Measurements from ENCODE around the gene MARS1. TPM values are rescaled to one million over a fixed set of nuclear protein-coding genes. Genes with fewer than 3 reads are reported as not detected.

The MARS1 gene
- total and polyA plus RNA-seq, 8 donors = 92.5 to 168 (median 110) TPM

- TF ChIP-seq, protein P1, sequence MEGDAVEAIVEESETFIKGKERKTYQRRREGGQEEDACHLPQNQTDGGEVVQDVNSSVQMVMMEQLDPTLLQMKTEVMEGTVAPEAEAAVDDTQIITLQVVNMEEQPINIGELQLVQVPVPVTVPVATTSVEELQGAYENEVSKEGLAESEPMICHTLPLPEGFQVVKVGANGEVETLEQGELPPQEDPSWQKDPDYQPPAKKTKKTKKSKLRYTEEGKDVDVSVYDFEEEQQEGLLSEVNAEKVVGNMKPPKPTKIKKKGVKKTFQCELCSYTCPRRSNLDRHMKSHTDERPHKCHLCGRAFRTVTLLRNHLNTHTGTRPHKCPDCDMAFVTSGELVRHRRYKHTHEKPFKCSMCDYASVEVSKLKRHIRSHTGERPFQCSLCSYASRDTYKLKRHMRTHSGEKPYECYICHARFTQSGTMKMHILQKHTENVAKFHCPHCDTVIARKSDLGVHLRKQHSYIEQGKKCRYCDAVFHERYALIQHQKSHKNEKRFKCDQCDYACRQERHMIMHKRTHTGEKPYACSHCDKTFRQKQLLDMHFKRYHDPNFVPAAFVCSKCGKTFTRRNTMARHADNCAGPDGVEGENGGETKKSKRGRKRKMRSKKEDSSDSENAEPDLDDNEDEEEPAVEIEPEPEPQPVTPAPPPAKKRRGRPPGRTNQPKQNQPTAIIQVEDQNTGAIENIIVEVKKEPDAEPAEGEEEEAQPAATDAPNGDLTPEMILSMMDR (IDR thresholded peaks at IDR 0.05) = no peak
- peak; percentile 2 for ATAC-seq
- Histone ChIP-seq H3K36me3 (peaks cover 0 to 48% of the 10 kb centered on the region in 2 donors), H3K4me3 (peak overlapping the region in 1 of 2 donors; percentile 95), H3K27ac (peak overlapping the region; percentile 95 to 97), H3K4me1 (peaks cover 45 to 74% of the 10 kb centered on the region in 2 donors), H3K27me3 (no peaks in the 10 kb centered on the region), H3K9me3 (no peaks in the 10 kb centered on the region)
- peak in 3 of 4 donors; percentile 58 to 81 (median 61) for DNase-seq
- intact Hi-C loops (cut with DNase I) = no loop called here
Observed at GRCh38 chr12:57521525-57522010, 33.7 kb downstream of the MARS1 start.

GRCh38 chr12:57522011-57522886 lies 34.4 kb downstream of the MARS1 start, which contains the start of gene MBD6:
Gene MBD6, plus strand, starts transcription at chr12:57522824. Its CDS starts 1,480 bp downstream, at chr12:57524304.
- peaks cover 45 to 67% of the 10 kb centered on the region in 2 donors for H3K4me1 ChIP-seq
- no peaks in the 10 kb centered on the region for H3K27me3 ChIP-seq
- intact Hi-C loops (cut with DNase I) = no loop called here
- peak within 1 kb of the TSS; percentile 95 to 97 for H3K27ac ChIP-seq
- TF ChIP-seq, protein P1 (IDR thresholded peaks at IDR 0.05) = no peak
- DNase-seq (peak; percentile 88 to 97 (median 94)), ATAC-seq (peak; percentile 46)
- H3K9me3 ChIP-seq = no peaks in the 10 kb centered on the region
- H3K36me3 ChIP-seq = peaks cover 0 to 48% of the 10 kb centered on the region in 2 donors
- H3K4me3 ChIP-seq = peak within 1 kb of the TSS; percentile 49 to 95

DNA sequence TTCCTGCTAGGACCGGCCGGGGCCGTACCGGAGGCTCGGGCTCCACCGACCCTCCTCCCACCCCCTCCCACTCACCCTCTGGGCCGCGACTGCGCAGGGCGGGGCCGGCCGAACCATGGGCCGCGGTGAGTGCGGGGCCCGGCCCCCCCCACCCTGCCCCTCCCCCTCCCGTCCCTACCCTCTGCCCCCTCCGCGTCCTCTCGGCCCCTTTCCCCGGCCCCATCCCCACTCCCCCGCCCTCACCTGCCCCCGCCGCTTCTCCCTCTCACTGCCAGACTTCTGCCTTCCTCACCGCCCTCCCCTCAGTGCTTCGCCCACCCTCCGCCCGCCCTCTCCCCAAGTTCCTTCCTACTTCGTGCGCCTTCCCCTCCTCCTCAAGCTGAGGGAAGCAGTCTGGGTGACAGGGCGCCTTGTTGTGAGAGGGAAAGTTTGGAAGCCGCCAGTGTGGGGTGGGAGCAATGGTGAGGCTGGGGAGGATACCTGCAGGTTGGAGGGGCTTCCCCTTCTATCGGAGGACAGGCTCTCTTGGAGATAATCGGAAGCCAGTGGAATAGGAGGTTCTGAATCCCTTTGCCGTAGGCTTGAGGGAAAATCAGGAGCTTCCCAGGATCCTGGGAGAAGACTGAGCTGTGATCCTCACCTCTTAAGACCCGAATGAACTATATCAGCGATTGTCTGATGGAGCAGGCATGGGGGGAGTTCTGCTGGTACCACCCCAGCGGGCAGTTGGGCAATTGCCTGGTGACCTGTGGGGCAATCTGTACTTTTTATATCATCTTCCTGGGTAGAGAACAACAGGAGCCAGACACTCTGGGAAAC lies 35.2 kb downstream of the MARS1 start:
- H3K27me3 ChIP-seq = no peaks in the 10 kb centered on the region
- intact Hi-C loops (cut with DNase I) = no loop called here
- H3K9me3 ChIP-seq = no peaks in the 10 kb centered on the region
- TF ChIP-seq, protein P1 (IDR thresholded peaks at IDR 0.05) = no peak
- H3K4me1 ChIP-seq = peaks cover 38 to 59% of the 10 kb centered on the region in 2 donors
- DNase-seq = peak; percentile 54 to 89 (median 87)
- H3K36me3 ChIP-seq = peaks cover 0 to 48% of the 10 kb centered on the region in 2 donors
- H3K4me3 ChIP-seq = peak overlapping the region; percentile 49 to 95
- ATAC-seq = peak; percentile 1
- H3K27ac ChIP-seq = peak overlapping the region; percentile 95 to 97

GRCh38 chr12:57523706-57524614 lies 36.1 kb downstream of the MARS1 start:
- no peak for DNase-seq
- peaks cover 0 to 49% of the 10 kb centered on the region in 2 donors for H3K36me3 ChIP-seq
- H3K27me3 ChIP-seq = no peaks in the 10 kb centered on the region
- ATAC-seq = no peak
- H3K27ac ChIP-seq = peak overlapping the region; percentile 95 to 97
- peak overlapping the region; percentile 49 to 95 for H3K4me3 ChIP-seq
- peaks cover 30 to 50% of the 10 kb centered on the region in 2 donors for H3K4me1 ChIP-seq
- H3K9me3 ChIP-seq = no peaks in the 10 kb centered on the region
- TF ChIP-seq, protein P1 (IDR thresholded peaks at IDR 0.05) = no peak
- intact Hi-C loops (cut with DNase I) = no loop called here

Data from left lung (tissue), 10 donors.